K562 (cell line): Measurements from ENCODE around the gene EIF4G1. TPM values are rescaled to one million over a fixed set of nuclear protein-coding genes. Genes with fewer than 3 reads are reported as not detected.

Experiments
- CHD1 ChIP-seq: fragments of 200-600 bp; sonication (generic); IDR thresholded peaks from one replicate; pipeline ENCODE4 v1.6.1; 2012; ENCODE audit warnings: mild to moderate bottlenecking, moderate library complexity, low read length, inconsistent platforms
- HDAC1 ChIP-seq, 2 experiments: fragments of 450-650 bp; IDR thresholded peaks; 2 replicates each; pipeline ENCODE4 v1.6.1; 2016 to 2017; ENCODE audit warnings: inconsistent platforms in 1 of 2, mild to moderate bottlenecking in 1 of 2, moderate library complexity in 1 of 2
- MYC ChIP-seq, 2 experiments: fragments of 250-450 bp in 1 of 2; sonication (Bioruptor Pico) in 1 of 2; IDR thresholded peaks; 2 replicates each; pipeline versions ENCODE4 v1.5.1 to v1.6.1; 2012 to 2021; ENCODE audit warnings: low read depth in 2 of 2, borderline replicate concordance in 1 of 2, improper control_type of control experiment in 1 of 2, low read length in 1 of 2, mild to moderate bottlenecking in 1 of 2, moderate library complexity in 1 of 2
- NELFE ChIP-seq: IDR thresholded peaks from 2 replicates; pipeline ENCODE4 v1.6.1; 2011; ENCODE audit warnings: mild to moderate bottlenecking; ENCODE audit not compliant: insufficient read depth, insufficient read length
- OTX1 ChIP-seq: fragments of 450-650 bp; formaldehyde crosslinking; IDR thresholded peaks from 2 replicates; pipeline ENCODE4 v1.4.0; 2022; ENCODE audit warnings: mild to moderate bottlenecking
- POU5F1 ChIP-seq: fragments of 150-350 bp; IDR thresholded peaks from 2 replicates; pipeline ENCODE4 v1.6.1; 2014; ENCODE audit warnings: borderline replicate concordance, low read length, low read depth, mild to moderate bottlenecking; ENCODE audit not compliant: partially characterized antibody
- PTRF ChIP-seq: fragments of 450-650 bp; IDR thresholded peaks from 2 replicates; pipeline ENCODE4 v1.6.1; 2016; ENCODE audit warnings: mild to moderate bottlenecking, missing genetic modification characterization, missing compliant biosample characterization
- RBM39 ChIP-seq: fragments of 200-400 bp; formaldehyde crosslinking; optimal IDR thresholded peaks from 2 replicates; pipeline ENCODE3; 2018; ENCODE audit warnings: low read depth, low read length
- SNAPC5 ChIP-seq: fragments of 250-450 bp; sonication (Bioruptor Pico); IDR thresholded peaks from 2 replicates; pipeline ENCODE4 v1.8.0; 2021; ENCODE audit warnings: moderate library complexity, mild to moderate bottlenecking, inconsistent platforms
- TCF7 ChIP-seq: sonication (generic); IDR thresholded peaks from 2 replicates; pipeline ENCODE4 v1.6.1; 2016; ENCODE audit warnings: antibody characterized with exemption, borderline replicate concordance
- TEAD1 ChIP-seq, 2 experiments: fragments of 450-650 bp in 1 of 2; sonication (generic) in 1 of 2; formaldehyde crosslinking; IDR thresholded peaks; 2 replicates each; pipeline versions ENCODE4 v1.4.0 to v1.8.0; 2020 to 2022; ENCODE audit warnings: mild to moderate bottlenecking in 2 of 2, missing genetic modification reagents in 1 of 2
- TFE3 ChIP-seq: fragments of 450-650 bp; formaldehyde crosslinking; IDR thresholded peaks from 2 replicates; pipeline ENCODE4 v1.4.0; 2020; ENCODE audit warnings: mild to moderate bottlenecking, mixed read lengths
- TGIF2 ChIP-seq: sonication (generic); formaldehyde crosslinking; IDR thresholded peaks from 2 replicates; pipeline ENCODE4 v1.8.1; 2022; ENCODE audit warnings: mild to moderate bottlenecking, missing genetic modification reagents, moderate library complexity
- USF1 ChIP-seq: sonication (generic); formaldehyde crosslinking; IDR thresholded peaks from 2 replicates; pipeline ENCODE4 v1.9.0; 2022; ENCODE audit warnings: mild to moderate bottlenecking, missing genetic modification reagents
- ZFP36 ChIP-seq: fragments of 150-350 bp; IDR thresholded peaks from 2 replicates; pipeline ENCODE4 v1.6.1; 2018; ENCODE audit warnings: low read length, low read depth; ENCODE audit not compliant: partially characterized antibody
- ZNF347 ChIP-seq: fragments of 450-650 bp; formaldehyde crosslinking; IDR thresholded peaks from 2 replicates; pipeline ENCODE4 v1.4.0; 2020; ENCODE audit warnings: low read depth, mild to moderate bottlenecking, moderate library complexity
- ZNF609 ChIP-seq: sonication (generic); formaldehyde crosslinking; IDR thresholded peaks from 2 replicates; pipeline ENCODE4 v1.8.1; 2023; ENCODE audit warnings: missing genetic modification reagents, mild to moderate bottlenecking, borderline replicate concordance
- polyA plus RNA-seq, 8 experiments: library from polyadenylated mRNA; depleted of rRNA in 4 of 8; stranded (reverse) in 5 of 8; unstranded in 3 of 8; fragments of >200 nt; fragmentation: Nextera tagmentation in 2 of 8; fragmentation: Illumina TruSeq in 1 of 8; extraction: Ambion mirVana in 2 of 8; extraction: Trizol in 1 of 8; gene quantifications; 2 replicates each; pipeline versions ENCODE4 v1.2.1 to v1.2.3, GENCODE V29; 2011 to 2014; ENCODE audit warnings: inconsistent platforms in 1 of 8, missing spikeins in 1 of 8
- total RNA-seq, 7 experiments: library from RNA; depleted of rRNA in 6 of 7; stranded (reverse); fragments of >200 nt in 6 of 7; fragmentation: Illumina TruSeq in 2 of 7; extraction: Trizol in 2 of 7; gene quantifications; 2 replicates each; pipeline versions ENCODE4 v1.2.1 to v1.2.3, GENCODE V29; 2011 to 2021; ENCODE audit warnings: low replicate concordance in 1 of 7

Gene EIF4G1
- total and polyA plus RNA-seq, 9 of the 15 experiments (the other 6 are each of a cell fraction or from before 2014, with no cell fraction given), result 4.6 to 505 (median 155) TPM

- TF ChIP-seq ZNF609 (CRISPR knock-in tag), result no peak
- TF ChIP-seq TGIF2 (CRISPR knock-in tag), result no peak
- peak; percentile 57; the same call in 1 of the 2 replicates for TF ChIP-seq USF1 (CRISPR knock-in tag)
- no peak for TF ChIP-seq TEAD1 (CRISPR knock-in tag; IDR thresholded peaks at IDR 0.05)
- TF ChIP-seq ZFP36, result peak; percentile 49
- TF ChIP-seq POU5F1, result no peak
- no peak for TF ChIP-seq CHD1
- no peak for TF ChIP-seq HDAC1 (IDR thresholded peaks at IDR 0.05)
- no peak for TF ChIP-seq NELFE
- no peak for TF ChIP-seq ZNF347 (CRISPR knock-in tag)
- TF ChIP-seq TCF7, result no peak
- TF ChIP-seq OTX1, result peak; percentile 65
- TF ChIP-seq RBM39, result no peak
- no peak for TF ChIP-seq PTRF (tag)
- TF ChIP-seq TFE3 (CRISPR knock-in tag), result 0 out of 2 replicates have a peak, but pooled peaks have one; percentile 10
- TF ChIP-seq MYC (IDR thresholded peaks at IDR 0.05; ENCODE audit: low read depth, low read length), result 0 out of 2 replicates have a peak, but pooled peaks have one; percentile 21
- TF ChIP-seq MYC (CRISPR knock-in tag; IDR thresholded peaks at IDR 0.05; ENCODE audit: borderline replicate concordance, low read depth), result no peak
- no peak for TF ChIP-seq SNAPC5 (CRISPR knock-in tag)
Observed at GRCh38 chr3:184360070-184360928, 45.9 kb downstream of the EIF4G1 start (continued).
